CD4-positive, CD25-positive, alpha-beta regulatory T cell (primary cell): ENCODE data around the gene QSOX2. TPM values are rescaled to one million over a fixed set of nuclear protein-coding genes. Genes with fewer than 3 reads are reported as not detected.
A peak's percentile ranks its signal among the peaks of the same experiment; 100 is the strongest.

Experiments used
- ATAC-seq, 2 donors: fragments of 150-1000 bp; cut with Tn5 transposase; one replicate each; pipeline ENCODE4 v1.10.0; 2021; ENCODE audit warnings: low read depth in 2 of 2, moderate number of reproducible peaks in 2 of 2, moderate library complexity in 1 of 2
- DNase-seq, 3 donors: peaks; one replicate each; pipeline versions ENCODE4 v3.0.0 to v3.0.0-alpha.2; 2012 to 2022; ENCODE audit warnings: mixed read lengths in 1 of 3
- H3K27ac ChIP-seq: one replicate; pipeline ENCODE4 v1.7.0; 2013; ENCODE audit warnings: mild to moderate bottlenecking, low read length; ENCODE audit not compliant: insufficient read depth, poor library complexity, severe bottlenecking
- H3K27me3 ChIP-seq: one replicate; pipeline ENCODE4 v1.7.0; 2013; ENCODE audit warnings: low read length; ENCODE audit not compliant: control insufficient read depth, insufficient read depth
- H3K36me3 ChIP-seq: one replicate; pipeline ENCODE4 v1.7.0; 2013; ENCODE audit warnings: mild to moderate bottlenecking, low read length, moderate library complexity; ENCODE audit not compliant: control insufficient read depth, insufficient read depth
- H3K4me1 ChIP-seq: 2 replicates; pipeline ENCODE4 v1.7.0; 2013; ENCODE audit warnings: mild to moderate bottlenecking, low read length; ENCODE audit not compliant: insufficient read depth, control insufficient read depth, poor library complexity, severe bottlenecking
- H3K4me3 ChIP-seq: one replicate; pipeline ENCODE4 v1.7.0; 2013; ENCODE audit warnings: low read depth, mild to moderate bottlenecking, low read length, moderate library complexity
- H3K9me3 ChIP-seq, 2 experiments: 1 replicate in 1 of 2; 2 replicates in 1 of 2; pipeline ENCODE4 v1.7.0; 2013; ENCODE audit warnings: low read length in 2 of 2, mild to moderate bottlenecking in 1 of 2, moderate library complexity in 1 of 2; ENCODE audit not compliant: control insufficient read depth in 2 of 2
- H3K27ac Mint-ChIP-seq, 3 donors: one replicate each; pipeline ENCODE4 v1.8.0; 2020 to 2022; ENCODE audit warnings: mild to moderate bottlenecking in 3 of 3, mixed read lengths in 3 of 3, moderate library complexity in 2 of 3
- H3K27me3 Mint-ChIP-seq: one replicate; pipeline ENCODE4 v1.8.0; 2022; ENCODE audit warnings: mild to moderate bottlenecking, mixed read lengths
- H3K36me3 Mint-ChIP-seq: one replicate; pipeline ENCODE4 v1.8.0; 2020; ENCODE audit warnings: mixed read lengths
- H3K4me1 Mint-ChIP-seq, 4 donors: one replicate each; pipeline ENCODE4 v1.8.0; 2020 to 2022; ENCODE audit warnings: mixed read lengths in 4 of 4, mild to moderate bottlenecking in 1 of 4
- H3K4me3 Mint-ChIP-seq, 4 donors: one replicate each; pipeline ENCODE4 v1.8.0; 2020 to 2022; ENCODE audit warnings: mild to moderate bottlenecking in 4 of 4, mixed read lengths in 4 of 4, moderate library complexity in 3 of 4
- H3K9me3 Mint-ChIP-seq, 7 donors: one replicate each; pipeline ENCODE4 v1.8.0; 2020 to 2022; ENCODE audit warnings: mixed read lengths in 7 of 7, mild to moderate bottlenecking in 3 of 7, moderate library complexity in 2 of 7
- polyA plus RNA-seq, 4 donors: library from polyadenylated mRNA; unstranded; fragments of 300-500 nt; fragmentation: Illumina TruSeq; gene quantifications; one replicate each; pipeline ENCODE4 v1.2.3, GENCODE V29; 2021
- total RNA-seq: library from RNA; stranded (reverse); gene quantifications from one replicate; pipeline ENCODE4 v1.2.3, GENCODE V29; 2022

The QSOX2 gene
- total and polyA plus RNA-seq, 5 donors from 2014 or later: 0.33 to 16.6 (median 0.46) TPM

GRCh38 chr9:136285501-136286358, 40.1 kb upstream of the QSOX2 start:
- H3K36me3 Mint-ChIP-seq: no peaks in the 10 kb centered on the region
- H3K27me3 ChIP-seq: no peaks in the 10 kb centered on the region
- H3K4me1 Mint-ChIP-seq: peaks cover 0 to 6% (median 3%) of the 10 kb centered on the region in 4 donors
- no peak overlapping the region for H3K27ac Mint-ChIP-seq
- H3K27me3 Mint-ChIP-seq: peaks cover 4% of the 10 kb centered on the region
- no peaks in the 10 kb centered on the region for H3K4me1 ChIP-seq
- no peaks in the 10 kb centered on the region for H3K36me3 ChIP-seq
- H3K9me3 ChIP-seq: no peaks in the 10 kb centered on the region
- H3K4me3 ChIP-seq: no peak overlapping the region
- H3K27ac ChIP-seq: no peak overlapping the region
- no peaks in the 10 kb centered on the region for H3K9me3 Mint-ChIP-seq
- DNase-seq (no peak), ATAC-seq (no peak)
- H3K4me3 Mint-ChIP-seq: no peak overlapping the region

GRCh38 chr9:136284951-136285350, 39.3 kb upstream of the QSOX2 start:
- H3K4me1 ChIP-seq: no peaks in the 10 kb centered on the region
- Mint-ChIP-seq H3K4me3 (no peak overlapping the region), H3K36me3 (no peaks in the 10 kb centered on the region), H3K9me3 (no peaks in the 10 kb centered on the region), H3K27ac (no peak overlapping the region), H3K27me3 (peaks cover 4% of the 10 kb centered on the region), H3K4me1 (peaks cover 0 to 6% (median 3%) of the 10 kb centered on the region in 4 donors)
- H3K4me3 ChIP-seq: no peak overlapping the region
- ATAC-seq (no peak), DNase-seq (no peak)
- no peaks in the 10 kb centered on the region for H3K27me3 ChIP-seq
- no peaks in the 10 kb centered on the region for H3K9me3 ChIP-seq
- H3K27ac ChIP-seq: no peak overlapping the region
- no peaks in the 10 kb centered on the region for H3K36me3 ChIP-seq

- H3K4me1 Mint-ChIP-seq: peaks cover 0 to 6% (median 3%) of the 10 kb centered on the region in 4 donors
- H3K27ac ChIP-seq: no peak overlapping the region
These were observed 38.7 kb upstream of the QSOX2 start for GRCh38 chr9:136284311-136284710.

GRCh38 chr9:136283291-136284235, 38.0 kb upstream of the QSOX2 start:
- Mint-ChIP-seq H3K4me3 (no peak overlapping the region), H3K27ac (peak overlapping the region in 1 of 3 donors; percentile 31), H3K4me1 (peaks cover 0 to 6% (median 3%) of the 10 kb centered on the region in 4 donors), H3K27me3 (peaks cover 4% of the 10 kb centered on the region), H3K9me3 (no peaks in the 10 kb centered on the region), H3K36me3 (no peaks in the 10 kb centered on the region)
- peak; percentile 81 to 84 for ATAC-seq
- H3K27me3 ChIP-seq: no peaks in the 10 kb centered on the region
- H3K9me3 ChIP-seq: no peaks in the 10 kb centered on the region
- H3K27ac ChIP-seq: no peak overlapping the region
- peak; percentile 44 to 63 (median 61) for DNase-seq
- no peaks in the 10 kb centered on the region for H3K36me3 ChIP-seq
- H3K4me3 ChIP-seq: no peak overlapping the region
- H3K4me1 ChIP-seq: no peaks in the 10 kb centered on the region

More at GRCh38 chr9:136284311-136284710, 38.7 kb upstream of the QSOX2 start:
- no peak for ATAC-seq
- Histone ChIP-seq H3K27me3 (no peaks in the 10 kb centered on the region), H3K36me3 (no peaks in the 10 kb centered on the region), H3K9me3 (no peaks in the 10 kb centered on the region), H3K4me3 (no peak overlapping the region), H3K4me1 (no peaks in the 10 kb centered on the region)
- H3K27ac Mint-ChIP-seq: no peak overlapping the region
- no peak overlapping the region for H3K4me3 Mint-ChIP-seq
- H3K36me3 Mint-ChIP-seq: no peaks in the 10 kb centered on the region
- H3K9me3 Mint-ChIP-seq: no peaks in the 10 kb centered on the region
- DNase-seq: no peak
- peaks cover 4% of the 10 kb centered on the region for H3K27me3 Mint-ChIP-seq

GRCh38 chr9:136282272-136282861, 36.8 kb upstream of the QSOX2 start:
- H3K27me3 ChIP-seq: no peaks in the 10 kb centered on the region
- peaks cover 4% of the 10 kb centered on the region for H3K27me3 Mint-ChIP-seq
- H3K36me3 ChIP-seq: no peaks in the 10 kb centered on the region
- H3K4me1 Mint-ChIP-seq: peaks cover 0 to 6% (median 3%) of the 10 kb centered on the region in 4 donors
- peak in 1 of 3 donors; percentile 9 for DNase-seq
- H3K27ac ChIP-seq: no peak overlapping the region
- no peak overlapping the region for H3K4me3 ChIP-seq
- no peaks in the 10 kb centered on the region for H3K9me3 Mint-ChIP-seq
- H3K4me1 ChIP-seq: no peaks in the 10 kb centered on the region
- no peak overlapping the region for H3K4me3 Mint-ChIP-seq
- H3K9me3 ChIP-seq: no peaks in the 10 kb centered on the region
- no peak overlapping the region for H3K27ac Mint-ChIP-seq
- ATAC-seq: no peak
- no peaks in the 10 kb centered on the region for H3K36me3 Mint-ChIP-seq

- no peak for DNase-seq
- Mint-ChIP-seq H3K9me3 (no peaks in the 10 kb centered on the region), H3K4me3 (no peak overlapping the region), H3K36me3 (no peaks in the 10 kb centered on the region), H3K27ac (no peak overlapping the region), H3K4me1 (peaks cover 0 to 6% (median 3%) of the 10 kb centered on the region in 4 donors), H3K27me3 (peaks cover 4% of the 10 kb centered on the region)
- no peak overlapping the region for H3K4me3 ChIP-seq
- H3K36me3 ChIP-seq: no peaks in the 10 kb centered on the region
- H3K9me3 ChIP-seq: no peaks in the 10 kb centered on the region
- H3K4me1 ChIP-seq: no peaks in the 10 kb centered on the region
- no peak for ATAC-seq
- H3K27ac ChIP-seq: no peak overlapping the region
- no peaks in the 10 kb centered on the region for H3K27me3 ChIP-seq
These were observed 36.0 kb upstream of the QSOX2 start for GRCh38 chr9:136281421-136282271.
